Endothelial cell (in vitro differentiated cells): Measurements from ENCODE around the gene DYSF. TPM values are rescaled to one million over a fixed set of nuclear protein-coding genes. Genes with fewer than 3 reads are reported as not detected.

ENCODE experiments used
- DNase-seq: peaks from one replicate; pipeline ENCODE4 v3.0.0; 2021; ENCODE audit warnings: low spot score
- H3K27ac Mint-ChIP-seq: one replicate; pipeline ENCODE4 v1.8.0; 2021; ENCODE audit warnings: mixed read lengths, inconsistent platforms; ENCODE audit not compliant: unreplicated experiment
- H3K27me3 Mint-ChIP-seq: one replicate; pipeline ENCODE4 v1.8.0; 2021; ENCODE audit warnings: mild to moderate bottlenecking, moderate library complexity, mixed read lengths, inconsistent platforms; ENCODE audit not compliant: unreplicated experiment
- H3K36me3 Mint-ChIP-seq: one replicate; pipeline ENCODE4 v1.8.0; 2021; ENCODE audit warnings: mild to moderate bottlenecking, low read depth, mixed read lengths, inconsistent platforms; ENCODE audit not compliant: unreplicated experiment
- H3K4me1 Mint-ChIP-seq: one replicate; pipeline ENCODE4 v1.8.0; 2021; ENCODE audit warnings: mild to moderate bottlenecking, mixed read lengths, inconsistent platforms; ENCODE audit not compliant: unreplicated experiment
- H3K4me3 Mint-ChIP-seq: one replicate; pipeline ENCODE4 v1.8.0; 2021; ENCODE audit warnings: mild to moderate bottlenecking, mixed read lengths, inconsistent platforms; ENCODE audit not compliant: unreplicated experiment
- H3K9me3 Mint-ChIP-seq: one replicate; pipeline ENCODE4 v1.8.0; 2021; ENCODE audit warnings: mixed read lengths, inconsistent platforms; ENCODE audit not compliant: unreplicated experiment
- CTCF ChIP-seq: fragments of 200-600 bp; sonication (generic); IDR thresholded peaks from one replicate; pipeline ENCODE4 v1.5.0; 2021; ENCODE audit warnings: antibody characterized with exemption; ENCODE audit not compliant: unreplicated experiment
- total RNA-seq: library from RNA; stranded (reverse); fragmentation: NEBNext Ultra II Directional; extraction: Animal tissue kit (Norgen Biotek cat#: 25700); gene quantifications from one replicate; pipeline ENCODE4 v1.2.1, GENCODE V29; 2021; ENCODE audit not compliant: unreplicated experiment

Gene DYSF
- total RNA-seq, 1 donor from 2014 or later = 566 TPM

DNA sequence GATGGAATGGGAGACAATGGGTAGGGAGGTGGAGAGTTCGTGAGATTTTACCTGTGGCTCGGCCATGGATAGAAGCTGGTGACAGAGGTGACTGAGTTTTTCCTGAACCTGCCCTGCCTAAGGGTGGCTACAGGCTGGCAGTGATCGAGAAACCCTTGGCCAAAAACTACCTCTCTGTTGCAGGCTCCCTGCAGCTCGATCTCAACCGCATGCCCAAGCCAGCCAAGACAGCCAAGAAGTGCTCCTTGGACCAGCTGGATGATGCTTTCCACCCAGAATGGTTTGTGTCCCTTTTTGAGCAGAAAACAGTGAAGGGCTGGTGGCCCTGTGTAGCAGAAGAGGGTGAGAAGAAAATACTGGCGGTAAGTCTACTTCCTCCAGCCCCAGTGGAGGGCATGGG is 225.5 kb downstream of the DYSF start:
- Mint-ChIP-seq H3K9me3 (no peaks in the 10 kb centered on the region), H3K27me3 (peaks cover 16% of the 10 kb centered on the region), H3K4me1 (peaks cover 7% of the 10 kb centered on the region), H3K4me3 (peak overlapping the region; percentile 68), H3K36me3 (peaks cover 56% of the 10 kb centered on the region), H3K27ac (peak overlapping the region; percentile 27)
- no peak for TF ChIP-seq CTCF
- DNase-seq = no peak

GRCh38 chr2:71679491-71679890 is 226.1 kb downstream of the DYSF start:
- peaks cover 11% of the 10 kb centered on the region for H3K4me1 Mint-ChIP-seq
- H3K27me3 Mint-ChIP-seq = peaks cover 14% of the 10 kb centered on the region
- TF ChIP-seq CTCF = no peak
- no peak overlapping the region for H3K27ac Mint-ChIP-seq
- no peaks in the 10 kb centered on the region for H3K9me3 Mint-ChIP-seq
- H3K36me3 Mint-ChIP-seq = peaks cover 56% of the 10 kb centered on the region
- DNase-seq = no peak
- no peak overlapping the region for H3K4me3 Mint-ChIP-seq

- no peaks in the 10 kb centered on the region for H3K9me3 Mint-ChIP-seq
- no peak overlapping the region for H3K27ac Mint-ChIP-seq
- no peak for TF ChIP-seq CTCF
- no peak for DNase-seq
- peaks cover 14% of the 10 kb centered on the region for H3K4me1 Mint-ChIP-seq
- H3K4me3 Mint-ChIP-seq = no peak overlapping the region
- peaks cover 13% of the 10 kb centered on the region for H3K27me3 Mint-ChIP-seq
- H3K36me3 Mint-ChIP-seq = peaks cover 54% of the 10 kb centered on the region
These were observed 227.6 kb downstream of the DYSF start for GRCh38 chr2:71680925-71681324.

GRCh38 chr2:71681626-71682025 is 228.3 kb downstream of the DYSF start:
- Mint-ChIP-seq H3K27ac (no peak overlapping the region), H3K27me3 (peaks cover 14% of the 10 kb centered on the region), H3K9me3 (no peaks in the 10 kb centered on the region), H3K36me3 (peaks cover 61% of the 10 kb centered on the region), H3K4me3 (no peak overlapping the region), H3K4me1 (peaks cover 16% of the 10 kb centered on the region)
- no peak for TF ChIP-seq CTCF
- DNase-seq = no peak

- no peak for DNase-seq
- Mint-ChIP-seq H3K27ac (no peak overlapping the region), H3K27me3 (peaks cover 18% of the 10 kb centered on the region), H3K9me3 (no peaks in the 10 kb centered on the region), H3K4me1 (peaks cover 21% of the 10 kb centered on the region), H3K36me3 (peaks cover 61% of the 10 kb centered on the region), H3K4me3 (peak overlapping the region; percentile 50)
- TF ChIP-seq CTCF = no peak
These were observed 229.0 kb downstream of the DYSF start for GRCh38 chr2:71682341-71682740.
